GM19328 (cell line): ENCODE measurements around the gene CGB3.
"Not testable (repeated sequence)": the region's sequence is repeated elsewhere in the genome, so short reads cannot be mapped to it uniquely, and the experiment has no call there.

Experiments used
- ATAC-seq: cut with Tn5 transposase; IDR thresholded peaks from one replicate; pipeline ENCODE4 v1.9.1; 2021; ENCODE audit warnings: mild to moderate bottlenecking, moderate library complexity; ENCODE audit not compliant: unreplicated experiment

Gene CGB3

GRCh38 chr19:49042666-49043065 is 18.5 kb upstream of the CGB3 start:
- not testable (repeated sequence) for ATAC-seq

- no peak for ATAC-seq
Measured at GRCh38 chr19:49042177-49042576, 18.0 kb upstream of the CGB3 start.

DNA sequence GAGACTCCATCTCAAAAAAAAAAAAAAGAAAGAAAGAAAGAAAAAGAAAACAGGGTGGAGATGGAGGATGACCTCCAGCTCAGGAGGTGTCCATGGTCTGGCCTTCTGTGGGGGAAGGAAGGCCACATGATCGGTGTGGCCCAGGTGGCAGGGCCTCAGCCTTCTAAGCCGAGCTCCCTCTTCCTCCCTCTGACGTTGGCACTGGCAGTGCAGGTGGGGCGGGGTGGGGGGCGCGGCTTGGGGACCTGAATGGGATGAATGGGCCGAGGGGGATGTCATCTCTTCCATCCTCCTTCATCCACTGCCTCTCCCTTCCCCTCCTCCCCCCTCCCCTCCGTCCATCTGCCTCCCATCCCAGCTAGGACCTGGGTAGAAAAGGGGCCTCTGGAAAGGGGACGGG is 15.6 kb upstream of the CGB3 start:
- not testable (repeated sequence) for ATAC-seq

DNA sequence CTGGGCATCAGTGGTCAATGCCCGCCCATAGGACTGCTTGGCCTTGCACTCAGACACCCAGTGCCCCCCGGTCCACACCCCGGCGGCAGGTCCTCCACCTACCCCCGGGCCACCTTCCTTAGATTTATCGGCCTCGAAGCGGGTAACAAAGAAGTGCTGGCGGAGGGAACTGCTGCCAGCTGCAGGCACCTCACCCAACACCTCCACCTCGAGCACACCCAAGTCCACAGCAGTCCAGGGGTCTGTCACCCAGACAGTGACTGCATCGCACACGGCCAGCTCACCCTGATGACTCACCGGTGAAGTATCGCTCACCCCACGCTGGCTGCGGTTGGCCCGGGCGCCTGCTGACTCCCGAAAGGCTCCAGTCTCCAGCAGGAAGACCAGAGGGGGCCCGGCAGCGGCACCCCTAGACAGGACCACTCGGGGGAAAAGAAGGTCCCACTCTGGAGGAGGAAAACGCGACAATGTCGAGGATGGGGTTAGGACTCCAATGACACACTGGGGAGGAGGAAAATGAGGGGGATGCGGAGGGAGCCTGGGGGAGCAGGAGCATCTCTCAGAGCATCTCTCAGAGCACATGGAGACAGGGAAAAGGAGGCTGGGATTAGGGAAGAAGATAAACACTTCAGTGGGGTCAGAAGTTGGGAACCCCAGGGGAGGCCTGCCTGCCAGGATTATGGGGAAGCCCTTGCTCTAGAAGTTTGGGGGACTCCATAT is 14.6 kb upstream of the CGB3 start:
- ATAC-seq: not testable (repeated sequence)

GRCh38 chr19:49038111-49038510 is 14.0 kb upstream of the CGB3 start:
- ATAC-seq: not testable (repeated sequence)

DNA sequence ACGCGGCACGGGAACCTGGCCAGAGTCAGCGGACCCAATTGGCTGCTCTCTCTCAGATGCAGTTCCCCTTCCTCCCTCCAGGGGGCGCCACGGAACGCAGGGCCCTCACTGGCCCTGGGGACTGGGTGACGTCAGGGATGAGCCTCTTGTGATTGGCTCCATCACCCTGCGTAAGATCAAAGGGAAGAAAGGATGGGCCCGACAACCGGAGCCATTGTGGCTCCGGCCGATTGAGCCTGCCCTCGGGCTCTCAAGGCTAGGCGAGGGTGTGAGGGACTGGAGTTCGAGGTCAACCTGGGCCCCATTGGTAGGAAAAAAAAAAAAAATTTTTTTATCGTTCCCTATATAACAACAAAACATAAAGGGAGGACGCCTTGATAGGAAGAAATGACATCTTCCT is 12.7 kb upstream of the CGB3 start, which contains the start of gene CGB1:
TSS of gene CGB1 (minus strand) at position 81 of the 400 bp plus-strand sequence. CDS start 184 bp downstream, outside the sequence.
- ATAC-seq: not testable (repeated sequence)

DNA sequence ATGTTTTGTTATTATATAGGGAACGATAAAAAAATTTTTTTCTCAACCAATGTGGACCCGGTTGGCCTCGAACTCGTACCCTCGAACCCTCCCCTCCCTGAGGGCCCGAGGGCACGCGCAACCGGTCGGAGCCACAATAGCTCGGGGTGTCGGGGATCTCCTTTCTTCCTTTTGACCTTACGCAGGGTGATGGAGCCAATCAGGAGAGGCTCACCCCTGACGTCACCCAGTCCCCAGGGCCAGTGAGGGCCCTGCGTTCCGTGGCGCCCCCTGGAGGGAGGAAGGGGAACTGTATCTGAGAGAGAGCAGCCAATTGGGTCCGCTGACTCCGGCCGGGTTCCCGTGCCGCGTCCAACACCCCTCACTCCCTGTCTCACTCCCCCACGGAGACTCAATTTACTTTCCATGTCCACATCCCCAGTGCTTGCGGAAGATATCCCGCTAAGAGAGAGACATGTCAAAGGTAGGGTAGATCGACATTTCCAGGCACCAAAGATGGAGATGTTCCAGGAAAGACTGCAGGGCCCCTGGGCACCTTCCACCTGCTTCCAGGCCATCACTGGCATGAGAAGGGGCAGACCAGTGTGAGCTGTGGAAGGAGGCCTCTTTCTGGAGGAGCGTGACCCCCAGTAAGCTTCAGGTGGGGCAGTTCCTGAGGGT is 7.6 kb upstream of the CGB3 start, which contains the start of gene CGB2:
TSS of gene CGB2 (plus strand) at position 249 of the 660 bp plus-strand sequence. CDS start at position 455, 206 bp downstream.
- not testable (repeated sequence) for ATAC-seq

- ATAC-seq: not testable (repeated sequence)
Measured at GRCh38 chr19:49030323-49030722, 6.2 kb upstream of the CGB3 start.

GRCh38 chr19:49029749-49030148 is 5.6 kb upstream of the CGB3 start:
- not testable (repeated sequence) for ATAC-seq

DNA sequence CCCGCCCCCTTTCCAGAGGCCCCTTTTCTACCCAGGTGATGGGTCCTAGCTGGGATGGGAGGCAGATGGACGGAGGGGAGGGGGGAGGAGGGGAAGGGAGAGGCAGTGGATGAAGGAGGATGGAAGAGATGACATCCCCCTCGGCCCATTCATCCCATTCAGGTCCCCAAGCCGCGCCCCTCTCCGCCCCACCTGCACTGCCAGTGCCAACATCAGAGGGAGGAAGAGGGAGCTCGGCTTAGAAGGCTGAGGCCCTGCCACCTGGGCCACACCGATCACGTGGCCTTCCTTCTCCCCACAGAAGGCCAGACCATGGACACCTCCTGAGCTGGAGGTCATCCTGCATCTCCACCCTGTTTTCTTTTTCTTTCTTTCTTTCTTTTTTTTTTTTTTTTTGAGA is 4.6 kb upstream of the CGB3 start:
- ATAC-seq: not testable (repeated sequence)

DNA sequence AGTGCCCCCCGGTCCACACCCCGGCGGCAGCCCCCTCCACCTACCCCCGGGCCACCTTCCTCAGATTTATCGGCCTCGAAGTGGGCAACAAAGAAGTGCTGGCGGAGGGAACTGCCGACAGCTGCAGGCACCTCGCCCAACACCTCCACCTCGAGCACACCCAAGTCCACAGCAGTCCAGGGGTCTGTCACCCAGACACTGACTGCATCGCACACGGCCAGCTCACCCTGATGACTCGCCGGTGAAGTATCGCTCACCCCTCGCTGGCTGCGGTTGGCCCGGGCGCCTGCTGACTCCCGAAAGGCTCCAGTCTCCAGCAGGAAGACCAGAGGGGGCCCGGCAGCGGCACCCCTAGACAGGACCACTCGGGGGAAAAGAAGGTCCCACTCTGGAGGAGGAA is 1.5 kb upstream of the CGB3 start:
- not testable (repeated sequence) for ATAC-seq

GRCh38 chr19:49025088-49025487 is 955 bp upstream of the CGB3 start:
- ATAC-seq: not testable (repeated sequence)

GRCh38 chr19:49022116-49022515 is 2.0 kb downstream of the CGB3 start:
- no peak for ATAC-seq

DNA sequence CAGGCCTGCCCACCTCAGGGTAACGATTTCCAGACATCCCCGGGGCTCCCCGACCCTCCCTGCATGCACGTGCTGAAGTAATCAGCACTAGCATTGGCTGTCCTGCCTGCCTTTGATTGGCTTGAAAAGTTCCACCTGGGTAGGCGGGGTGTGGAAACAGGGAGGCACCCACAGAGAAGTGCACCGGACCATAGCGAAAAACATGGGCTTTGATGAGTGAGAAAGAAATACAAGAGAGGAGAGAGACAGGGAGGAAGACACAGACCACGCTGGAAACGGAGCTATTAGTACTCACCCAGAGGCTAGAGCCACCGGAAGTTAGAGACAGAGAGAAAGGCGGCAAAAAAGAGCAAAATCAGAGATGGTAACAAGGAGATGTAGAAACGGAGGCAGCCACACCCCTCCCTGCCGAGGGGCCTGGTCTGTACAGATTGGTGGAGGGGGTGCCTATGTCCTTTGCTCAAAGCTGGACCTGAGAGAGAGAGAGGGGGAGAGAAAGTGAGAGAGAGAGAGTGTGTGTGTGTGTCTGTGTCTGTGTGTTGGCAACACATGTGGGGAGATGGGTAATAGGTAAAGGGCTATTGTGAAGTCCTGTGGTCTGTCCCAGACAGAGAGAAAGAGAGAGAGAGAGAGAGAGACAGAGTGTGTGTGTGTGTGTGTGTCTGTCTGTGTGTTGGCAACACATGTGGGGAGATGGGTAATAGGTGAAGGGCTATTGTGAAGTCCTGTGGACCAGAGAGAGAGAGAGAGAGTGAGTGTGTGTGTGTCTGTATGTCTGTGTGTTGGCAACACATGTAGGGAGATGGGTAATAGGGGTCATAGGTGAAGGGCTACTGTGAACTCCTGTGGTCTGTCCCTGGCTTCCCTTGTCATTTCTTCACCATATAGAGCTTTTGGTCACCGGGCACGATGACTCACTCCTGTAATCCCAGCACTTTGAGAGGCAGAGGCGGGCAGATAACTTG is 2.9 kb downstream of the CGB3 start:
- no peak for ATAC-seq

- ATAC-seq: no peak
Measured at GRCh38 chr19:49020342-49020741, 3.8 kb downstream of the CGB3 start.

DNA sequence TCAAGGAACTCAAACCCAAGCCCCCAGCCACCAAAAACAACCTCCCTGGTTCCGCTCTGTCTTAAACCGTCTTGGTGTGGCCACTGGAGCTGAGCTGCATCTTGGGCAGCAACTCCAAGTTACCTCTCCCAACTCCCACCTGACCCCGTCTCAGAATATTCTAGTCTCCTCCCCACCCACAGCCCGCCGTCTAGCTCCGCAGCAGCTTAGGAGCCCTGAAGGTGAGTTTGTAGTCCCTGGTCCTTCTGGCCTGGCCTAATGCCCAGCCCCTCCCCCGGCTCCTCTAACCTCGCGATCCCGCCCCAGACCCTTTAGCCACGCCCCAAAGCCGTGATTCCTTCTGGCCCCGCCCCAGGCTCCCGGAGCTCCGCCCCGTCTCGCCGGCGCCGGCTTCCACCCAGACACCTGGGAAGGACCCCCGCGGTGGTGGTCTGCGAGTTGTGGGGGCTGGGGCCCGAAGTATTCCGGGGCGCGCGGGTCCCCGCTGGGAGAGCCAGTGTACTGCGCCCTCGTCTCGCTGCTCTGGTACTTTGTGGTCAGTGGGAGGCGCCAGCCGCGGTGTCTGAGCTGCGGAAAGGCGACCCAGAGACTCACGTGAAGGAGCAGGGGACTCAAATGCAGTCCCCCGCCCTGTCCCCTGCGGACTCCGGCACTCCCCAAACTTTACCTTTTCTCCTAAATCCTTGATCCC is 4.7 kb downstream of the CGB3 start:
- no peak for ATAC-seq

DNA sequence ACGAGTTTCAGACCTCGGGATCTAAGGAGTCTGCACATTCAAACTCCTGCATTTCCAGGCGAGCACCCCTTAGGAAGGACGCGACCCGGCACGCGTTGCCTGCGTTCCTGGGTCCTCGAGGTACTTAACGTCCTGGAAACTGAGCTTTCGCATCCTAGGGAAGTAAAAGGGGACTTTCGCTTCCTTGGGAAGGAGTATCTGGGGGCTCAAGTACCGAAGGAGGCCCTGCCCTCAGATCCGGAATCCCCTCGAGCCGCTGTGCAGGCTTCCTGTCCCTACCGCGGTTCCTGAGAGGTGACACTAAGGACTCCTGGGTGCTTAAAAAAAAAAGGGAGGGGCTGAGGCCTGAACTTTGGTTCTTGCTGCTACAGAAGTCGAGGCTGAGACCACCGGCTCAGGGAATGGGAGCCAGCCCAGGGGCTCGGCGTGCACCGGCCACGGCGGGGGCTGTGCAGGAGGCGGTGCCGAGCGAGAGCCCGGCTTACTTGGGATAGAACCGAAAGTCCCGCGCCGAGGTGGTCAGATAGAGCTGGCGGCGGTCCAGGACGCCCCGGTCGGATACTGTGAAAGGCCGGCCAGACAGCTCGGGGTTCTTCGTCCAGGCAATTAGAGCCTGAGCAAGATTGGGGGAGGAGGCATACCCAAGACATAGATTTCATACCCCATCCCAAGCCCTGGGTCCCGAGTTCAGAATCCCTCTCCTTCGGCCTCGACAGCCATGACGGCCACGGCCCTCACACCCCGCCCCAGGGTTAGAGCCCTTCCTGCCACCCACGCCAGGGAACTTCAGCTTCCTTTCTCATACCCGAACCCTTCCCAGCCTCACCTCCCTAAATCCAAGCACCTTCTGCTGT is 5.5 kb downstream of the CGB3 start:
- not testable (repeated sequence) for ATAC-seq

GRCh38 chr19:49017666-49018351 is 6.3 kb downstream of the CGB3 start:
- ATAC-seq: no peak
